Measurements from ENCODE around the gene USP17L29.
"Not testable (repeated sequence)": the region's sequence is repeated elsewhere in the genome, so short reads cannot be mapped to it uniquely, and the experiment has no call there.

- TF ChIP-seq CTCF, POLR2A (IDR thresholded peaks at IDR 0.05): not testable (repeated sequence)
These were observed 28.6 kb upstream of the USP17L29 start, which contains the start of gene USP17L24 for GRCh38 chr4:9324865-9325264.
